HL-60 (cell line): Measurements from ENCODE around the gene GNAS.

Source experiments
- DNase-seq, 2 experiments: peaks; one replicate each; pipeline ENCODE4 v3.0.0-alpha.2; 2010 to 2020; ENCODE audit warnings: low read depth in 1 of 2, low spot score in 1 of 2
- H3K27ac ChIP-seq: fragments of 250-450 bp; sonication (Bioruptor Pico); replicated peaks from 2 replicates; pipeline ENCODE4 v1.5.1; 2020; ENCODE audit warnings: mild to moderate bottlenecking, moderate library complexity
- H3K27me3 ChIP-seq: fragments of 250-450 bp; sonication (Bioruptor Pico); 2 replicates; pipeline ENCODE4 v1.5.1; 2021; ENCODE audit warnings: mild to moderate bottlenecking, moderate library complexity; ENCODE audit not compliant: insufficient read depth, poor library complexity, severe bottlenecking
- H3K4me3 ChIP-seq: replicated peaks from 2 replicates; pipeline ENCODE4 v1.5.1; 2011; ENCODE audit warnings: mild to moderate bottlenecking, control low read depth, low read length; ENCODE audit not compliant: insufficient read depth
- GABPA ChIP-seq: IDR thresholded peaks from 2 replicates; pipeline ENCODE4 v1.6.1; 2012; ENCODE audit warnings: low read depth
- POLR2AphosphoS5 ChIP-seq: IDR thresholded peaks from 2 replicates; pipeline ENCODE4 v1.6.1; 2012; ENCODE audit warnings: low read depth
- SPI1 ChIP-seq: IDR thresholded peaks from 2 replicates; pipeline ENCODE4 v1.6.1; 2012; ENCODE audit warnings: low read depth, mild to moderate bottlenecking, borderline replicate concordance
- TF ChIP-seq, protein P1 (sequence below): IDR thresholded peaks from one replicate; pipeline ENCODE4 v1.5.1; 2011; ENCODE audit warnings: low read length, control low read depth, inconsistent platforms; ENCODE audit not compliant: insufficient read depth
- TF ChIP-seq, protein P2 (sequence below): IDR thresholded peaks from 2 replicates; pipeline ENCODE4 v1.6.1; 2012; ENCODE audit warnings: low read depth; ENCODE audit not compliant: insufficient replicate concordance

GNAS gene

DNA sequence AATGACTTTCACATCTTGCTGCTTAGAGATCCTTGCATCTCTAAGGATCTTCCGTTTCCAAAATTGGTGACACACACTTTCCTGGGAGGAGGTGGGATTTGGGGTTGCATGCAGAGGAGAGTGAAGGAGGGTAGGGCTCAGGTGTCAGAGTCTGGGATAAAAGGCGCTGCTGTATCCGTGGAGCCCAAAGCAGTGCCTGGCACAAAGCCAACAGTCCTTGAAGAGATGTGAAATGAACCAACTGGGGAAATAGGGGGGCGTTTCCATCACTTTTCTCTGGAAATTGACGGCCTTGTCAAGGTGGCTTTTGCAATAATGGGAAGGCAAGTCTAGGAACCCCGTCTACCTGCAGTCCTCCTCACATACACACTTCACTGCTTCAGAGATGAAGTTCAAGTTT, 69.0 kb downstream of the GNAS start:
- TF ChIP-seq POLR2AphosphoS5 (no peak), SPI1 (no peak), GABPA (no peak)
- TF ChIP-seq, protein P1, sequence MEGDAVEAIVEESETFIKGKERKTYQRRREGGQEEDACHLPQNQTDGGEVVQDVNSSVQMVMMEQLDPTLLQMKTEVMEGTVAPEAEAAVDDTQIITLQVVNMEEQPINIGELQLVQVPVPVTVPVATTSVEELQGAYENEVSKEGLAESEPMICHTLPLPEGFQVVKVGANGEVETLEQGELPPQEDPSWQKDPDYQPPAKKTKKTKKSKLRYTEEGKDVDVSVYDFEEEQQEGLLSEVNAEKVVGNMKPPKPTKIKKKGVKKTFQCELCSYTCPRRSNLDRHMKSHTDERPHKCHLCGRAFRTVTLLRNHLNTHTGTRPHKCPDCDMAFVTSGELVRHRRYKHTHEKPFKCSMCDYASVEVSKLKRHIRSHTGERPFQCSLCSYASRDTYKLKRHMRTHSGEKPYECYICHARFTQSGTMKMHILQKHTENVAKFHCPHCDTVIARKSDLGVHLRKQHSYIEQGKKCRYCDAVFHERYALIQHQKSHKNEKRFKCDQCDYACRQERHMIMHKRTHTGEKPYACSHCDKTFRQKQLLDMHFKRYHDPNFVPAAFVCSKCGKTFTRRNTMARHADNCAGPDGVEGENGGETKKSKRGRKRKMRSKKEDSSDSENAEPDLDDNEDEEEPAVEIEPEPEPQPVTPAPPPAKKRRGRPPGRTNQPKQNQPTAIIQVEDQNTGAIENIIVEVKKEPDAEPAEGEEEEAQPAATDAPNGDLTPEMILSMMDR, result no peak
- TF ChIP-seq, protein P2, sequence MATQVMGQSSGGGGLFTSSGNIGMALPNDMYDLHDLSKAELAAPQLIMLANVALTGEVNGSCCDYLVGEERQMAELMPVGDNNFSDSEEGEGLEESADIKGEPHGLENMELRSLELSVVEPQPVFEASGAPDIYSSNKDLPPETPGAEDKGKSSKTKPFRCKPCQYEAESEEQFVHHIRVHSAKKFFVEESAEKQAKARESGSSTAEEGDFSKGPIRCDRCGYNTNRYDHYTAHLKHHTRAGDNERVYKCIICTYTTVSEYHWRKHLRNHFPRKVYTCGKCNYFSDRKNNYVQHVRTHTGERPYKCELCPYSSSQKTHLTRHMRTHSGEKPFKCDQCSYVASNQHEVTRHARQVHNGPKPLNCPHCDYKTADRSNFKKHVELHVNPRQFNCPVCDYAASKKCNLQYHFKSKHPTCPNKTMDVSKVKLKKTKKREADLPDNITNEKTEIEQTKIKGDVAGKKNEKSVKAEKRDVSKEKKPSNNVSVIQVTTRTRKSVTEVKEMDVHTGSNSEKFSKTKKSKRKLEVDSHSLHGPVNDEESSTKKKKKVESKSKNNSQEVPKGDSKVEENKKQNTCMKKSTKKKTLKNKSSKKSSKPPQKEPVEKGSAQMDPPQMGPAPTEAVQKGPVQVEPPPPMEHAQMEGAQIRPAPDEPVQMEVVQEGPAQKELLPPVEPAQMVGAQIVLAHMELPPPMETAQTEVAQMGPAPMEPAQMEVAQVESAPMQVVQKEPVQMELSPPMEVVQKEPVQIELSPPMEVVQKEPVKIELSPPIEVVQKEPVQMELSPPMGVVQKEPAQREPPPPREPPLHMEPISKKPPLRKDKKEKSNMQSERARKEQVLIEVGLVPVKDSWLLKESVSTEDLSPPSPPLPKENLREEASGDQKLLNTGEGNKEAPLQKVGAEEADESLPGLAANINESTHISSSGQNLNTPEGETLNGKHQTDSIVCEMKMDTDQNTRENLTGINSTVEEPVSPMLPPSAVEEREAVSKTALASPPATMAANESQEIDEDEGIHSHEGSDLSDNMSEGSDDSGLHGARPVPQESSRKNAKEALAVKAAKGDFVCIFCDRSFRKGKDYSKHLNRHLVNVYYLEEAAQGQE, result no peak
- Histone ChIP-seq H3K27ac (no peak overlapping the region), H3K4me3 (no peak overlapping the region), H3K27me3 (no peaks in the 10 kb centered on the region)
- no peak for DNase-seq

DNA sequence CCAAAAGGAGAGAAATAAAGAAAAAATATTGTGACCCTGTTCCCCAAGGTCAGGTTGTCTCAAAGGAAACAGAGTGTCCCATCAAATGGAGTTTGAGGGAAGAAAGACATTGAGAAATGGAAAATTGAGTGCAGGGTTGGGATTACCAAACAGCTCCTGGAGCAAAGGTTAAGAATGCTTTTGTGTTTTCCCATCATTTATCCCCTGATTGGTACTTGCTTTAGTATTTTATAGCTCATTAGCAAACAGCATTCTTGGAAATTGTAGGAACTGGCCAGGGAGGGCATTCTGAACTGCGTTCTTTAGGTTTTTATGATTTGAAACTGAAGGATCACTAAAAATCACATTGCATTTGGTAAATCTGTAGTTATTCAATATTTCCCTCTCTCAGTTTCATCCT, 69.5 kb downstream of the GNAS start:
- H3K4me3 ChIP-seq, result no peak overlapping the region
- TF ChIP-seq GABPA (no peak), SPI1 (no peak), POLR2AphosphoS5 (no peak)
- TF ChIP-seq, protein P2, result no peak
- TF ChIP-seq, protein P1, result no peak
- DNase-seq, result no peak
- H3K27ac ChIP-seq, result no peak overlapping the region
- no peaks in the 10 kb centered on the region for H3K27me3 ChIP-seq

DNA sequence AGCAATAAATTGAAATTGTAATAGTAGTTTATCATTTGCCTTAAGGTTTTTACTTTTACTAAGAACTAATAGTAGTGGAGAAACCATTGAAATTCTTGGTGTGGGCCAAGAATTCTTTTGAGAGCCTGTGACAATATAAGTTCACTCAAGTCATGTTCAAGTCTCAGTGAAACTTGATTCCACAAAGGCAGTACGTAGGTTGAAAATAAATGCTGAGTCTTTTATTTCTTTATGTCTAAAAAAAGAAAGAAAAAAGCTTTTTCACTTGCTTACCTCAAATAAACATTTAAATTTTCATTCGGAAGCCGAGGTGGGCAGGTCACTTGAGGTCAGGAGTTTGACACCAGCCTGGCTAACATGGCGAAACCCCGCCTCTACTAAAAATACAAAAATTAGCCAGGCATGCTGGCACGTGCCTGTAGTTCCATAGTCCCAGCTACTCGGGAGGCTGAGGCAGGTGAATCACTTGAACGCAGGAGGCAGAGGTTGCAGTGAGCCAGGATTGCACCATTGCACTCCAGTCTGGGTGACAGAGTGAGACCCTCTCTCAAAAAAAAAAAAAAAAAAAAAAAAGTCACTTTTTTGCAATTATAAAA, 70.7 kb downstream of the GNAS start:
- no peak overlapping the region for H3K27ac ChIP-seq
- TF ChIP-seq, protein P2, result no peak
- no peak for TF ChIP-seq SPI1
- TF ChIP-seq GABPA, result no peak
- no peak for TF ChIP-seq POLR2AphosphoS5
- TF ChIP-seq, protein P1, result no peak
- no peak overlapping the region for H3K4me3 ChIP-seq

More for the DNA sequence above, 70.7 kb downstream of the GNAS start:
- H3K27me3 ChIP-seq, result no peaks in the 10 kb centered on the region
- no peak for DNase-seq
